ENCODE data around the gene HS3ST6. TPM values are rescaled to one million over a fixed set of nuclear protein-coding genes. Genes with fewer than 3 reads are reported as not detected.

The HS3ST6 gene
- total and polyA plus RNA-seq, 2 of the 13 experiments (the other 11 are each of a cell fraction or from before 2014, with no cell fraction given), result not detected

- TF ChIP-seq ZNF362 (CRISPR knock-in tag; IDR thresholded peaks at IDR 0.05; ENCODE audit: borderline replicate concordance) (no peak), MAFK (conservative IDR thresholded peaks at IDR 0.05 in 1 of 2, IDR thresholded peaks at IDR 0.05 in 1 of 2; ENCODE audit: low read length in 2 of 2) (no peak), REPIN1 (CRISPR knock-in tag; IDR thresholded peaks at IDR 0.05; ENCODE audit: borderline replicate concordance, low read depth) (no peak), ELF1 (CRISPR knock-in tag; IDR thresholded peaks at IDR 0.05) (no peak), MATR3 (CRISPR knock-in tag; IDR thresholded peaks at IDR 0.05) (no peak), KLF16 (CRISPR knock-in tag; IDR thresholded peaks at IDR 0.05) (0 out of 4 replicates have a peak, but pooled peaks of 1 of the 2 experiments have one; percentile 45), NFIC (IDR thresholded peaks at IDR 0.05; ENCODE audit: low read length) (peak; percentile 39; the same call in 1 of the 2 replicates), ZNF574 (CRISPR knock-in tag; IDR thresholded peaks at IDR 0.05) (no peak; the same call in 1 of the 2 replicates), BATF2 (CRISPR knock-in tag; IDR thresholded peaks at IDR 0.05) (peak; percentile 73), MTF1 (CRISPR knock-in tag; IDR thresholded peaks at IDR 0.05) (no peak), ZNF558 (CRISPR knock-in tag; IDR thresholded peaks at IDR 0.05; ENCODE audit: borderline replicate concordance) (no peak), ZSCAN25 (CRISPR knock-in tag; IDR thresholded peaks at IDR 0.05) (0 out of 2 replicates have a peak, but pooled peaks have one; percentile 17), GABPA (IDR thresholded peaks at IDR 0.05; ENCODE audit: low read depth, low read length) (no peak), GABPA (CRISPR knock-in tag; IDR thresholded peaks at IDR 0.05; ENCODE audit: low read depth) (no peak), NFRKB (IDR thresholded peaks at IDR 0.05) (no peak), MIXL1 (CRISPR knock-in tag; IDR thresholded peaks at IDR 0.05) (no peak), FOXK1 (CRISPR knock-in tag; IDR thresholded peaks at IDR 0.05; ENCODE audit: borderline replicate concordance, low read depth) (no peak), ZNF460 (CRISPR knock-in tag; IDR thresholded peaks at IDR 0.05; ENCODE audit: borderline replicate concordance) (no peak), ZFP36 (IDR thresholded peaks at IDR 0.05; ENCODE audit: borderline replicate concordance, low read depth, low read length, partially characterized antibody) (no peak), ZNF605 (CRISPR knock-in tag; IDR thresholded peaks at IDR 0.05) (peak; percentile 33; the same call in 1 of the 2 replicates), AGO2 (optimal IDR thresholded peaks at IDR 0.05; ENCODE audit: low read depth, low read length) (peak; percentile 22), SMAD3 (CRISPR knock-in tag; IDR thresholded peaks at IDR 0.05) (no peak), NCOA2 (CRISPR knock-in tag; IDR thresholded peaks at IDR 0.05) (peak; percentile 15; the same call in 1 of the 2 replicates), SALL1 (CRISPR knock-in tag; IDR thresholded peaks at IDR 0.05) (peak; percentile 39; the same call in 1 of the 2 replicates), EED (CRISPR knock-in tag; IDR thresholded peaks at IDR 0.05) (no peak), KDM1A (CRISPR knock-in tag; IDR thresholded peaks at IDR 0.05) (0 out of 2 replicates have a peak, but pooled peaks have one; percentile 7), ZNF589 (CRISPR knock-in tag; conservative IDR thresholded peaks at IDR 0.05) (0 out of 2 replicates have a peak, but pooled peaks have one; percentile 22)
Observed at GRCh38 chr16:1960665-1961630, 42.7 kb upstream of the HS3ST6 start (continued).
